Embryonic facial prominence (tissue), 1 donor: ENCODE measurements around the gene DIP2A.

ENCODE experiments used
- DNase-seq: peaks from one replicate; pipeline ENCODE4 v3.0.0-alpha.2; 2016; ENCODE audit errors: extremely low spot score

Gene DIP2A

GRCh38 chr21:46480466-46480865 is 21.8 kb downstream of the DIP2A start:
- no peak for DNase-seq

GRCh38 chr21:46482225-46482845 is 23.6 kb downstream of the DIP2A start:
- DNase-seq: no peak

- DNase-seq: no peak
Measured at GRCh38 chr21:46482846-46483231, 24.1 kb downstream of the DIP2A start.

GRCh38 chr21:46483300-46484295 is 24.9 kb downstream of the DIP2A start:
- DNase-seq: no peak

GRCh38 chr21:46486481-46487126 is 27.9 kb downstream of the DIP2A start:
- DNase-seq: no peak

- DNase-seq: no peak
Measured at GRCh38 chr21:46489162-46489663, 30.5 kb downstream of the DIP2A start.

- DNase-seq: no peak
Measured at GRCh38 chr21:46489800-46490199, 31.1 kb downstream of the DIP2A start.

- no peak for DNase-seq
Measured at GRCh38 chr21:46491553-46491952, 32.9 kb downstream of the DIP2A start.

GRCh38 chr21:46492851-46493250 is 34.2 kb downstream of the DIP2A start:
- DNase-seq: no peak

- DNase-seq: no peak
Measured at GRCh38 chr21:46493828-46494227, 35.1 kb downstream of the DIP2A start.

GRCh38 chr21:46498335-46499050 is 39.8 kb downstream of the DIP2A start:
- no peak for DNase-seq

- no peak for DNase-seq
Measured at GRCh38 chr21:46500224-46500861, 41.7 kb downstream of the DIP2A start.

GRCh38 chr21:46503922-46504550 is 45.3 kb downstream of the DIP2A start:
- DNase-seq: no peak

- no peak for DNase-seq
Measured at GRCh38 chr21:46504666-46505065, 46.0 kb downstream of the DIP2A start.

- DNase-seq: no peak
Measured at GRCh38 chr21:46507562-46507961, 48.9 kb downstream of the DIP2A start.

GRCh38 chr21:46509741-46510502 is 51.2 kb downstream of the DIP2A start:
- no peak for DNase-seq

- no peak for DNase-seq
Measured at GRCh38 chr21:46515109-46515508, 56.4 kb downstream of the DIP2A start.

GRCh38 chr21:46516068-46516467 is 57.4 kb downstream of the DIP2A start:
- no peak for DNase-seq

- no peak for DNase-seq
Measured at GRCh38 chr21:46517361-46517760, 58.7 kb downstream of the DIP2A start.
